GM12892 (cell line): Measurements from ENCODE around the gene CACNA1G.

Experiments
- POLR2A ChIP-seq: IDR thresholded peaks from 2 replicates; pipeline ENCODE4 v1.6.1; 2011; ENCODE audit warnings: low read depth, low read length, control low read depth
- POLR2AphosphoS5 ChIP-seq: IDR thresholded peaks from 2 replicates; pipeline ENCODE4 v1.6.1; 2011; ENCODE audit warnings: low read depth, low read length, control low read depth

GRCh38 chr17:50620237-50620636 is 59.7 kb downstream of the CACNA1G start:
- TF ChIP-seq POLR2A (no peak), POLR2AphosphoS5 (no peak)
